Mesothelial cell of epicardium (in vitro differentiated cells): ENCODE measurements around the gene GPRIN1. TPM values are rescaled to one million over a fixed set of nuclear protein-coding genes. Genes with fewer than 3 reads are reported as not detected.
"Not testable (repeated sequence)": the region's sequence is repeated elsewhere in the genome, so short reads cannot be mapped to it uniquely, and the experiment has no call there.

ENCODE experiments used
- DNase-seq, 2 experiments: peaks; one replicate each; pipeline ENCODE4 v3.0.0; 2021; ENCODE audit warnings: low spot score in 2 of 2; ENCODE audit not compliant: unreplicated experiment in 2 of 2
- H3K27ac Mint-ChIP-seq: 2 replicates; pipeline ENCODE4 v1.8.0; 2021; ENCODE audit warnings: mixed read lengths
- H3K27me3 Mint-ChIP-seq: 2 replicates; pipeline ENCODE4 v1.8.0; 2021; ENCODE audit warnings: low read depth, mixed read lengths
- H3K36me3 Mint-ChIP-seq: 2 replicates; pipeline ENCODE4 v1.8.0; 2021; ENCODE audit warnings: mixed read lengths
- H3K4me1 Mint-ChIP-seq: 2 replicates; pipeline ENCODE4 v1.8.0; 2021; ENCODE audit warnings: mixed read lengths
- H3K4me3 Mint-ChIP-seq: 2 replicates; pipeline ENCODE4 v1.8.0; 2021; ENCODE audit warnings: mild to moderate bottlenecking, moderate library complexity, mixed read lengths
- H3K9me3 Mint-ChIP-seq: 2 replicates; pipeline ENCODE4 v1.8.0; 2021; ENCODE audit warnings: mixed read lengths
- CTCF ChIP-seq: fragments of 200-600 bp; sonication (generic); IDR thresholded peaks from one replicate; pipeline ENCODE4 v1.5.0; 2021; ENCODE audit warnings: antibody characterized with exemption; ENCODE audit not compliant: unreplicated experiment
- total RNA-seq: library from RNA; stranded (reverse); gene quantifications from 3 replicates; pipeline ENCODE4 v1.2.1, GENCODE V29; 2021

Gene GPRIN1
- total RNA-seq, 1 donor from 2014 or later: 1.3 TPM

- DNase-seq: no peak
- Mint-ChIP-seq H3K4me1 (peaks cover 10% of the 10 kb centered on the region), H3K36me3 (no peaks in the 10 kb centered on the region), H3K4me3 (no peak overlapping the region), H3K27ac (no peak overlapping the region), H3K27me3 (peaks cover 35% of the 10 kb centered on the region), H3K9me3 (no peaks in the 10 kb centered on the region)
- no peak for TF ChIP-seq CTCF
Observed at GRCh38 chr5:176606875-176607274, 3.1 kb downstream of the GPRIN1 start.

GRCh38 chr5:176606032-176606431 lies 3.9 kb downstream of the GPRIN1 start:
- no peak overlapping the region for H3K27ac Mint-ChIP-seq
- H3K9me3 Mint-ChIP-seq: no peaks in the 10 kb centered on the region
- no peak for DNase-seq
- peaks cover 10% of the 10 kb centered on the region for H3K4me1 Mint-ChIP-seq
- H3K4me3 Mint-ChIP-seq: no peak overlapping the region
- H3K36me3 Mint-ChIP-seq: no peaks in the 10 kb centered on the region
- peaks cover 31% of the 10 kb centered on the region for H3K27me3 Mint-ChIP-seq
- no peak for TF ChIP-seq CTCF

GRCh38 chr5:176603091-176603490 lies 6.9 kb downstream of the GPRIN1 start:
- H3K27me3 Mint-ChIP-seq: peaks cover 27% of the 10 kb centered on the region
- no peak for DNase-seq
- no peaks in the 10 kb centered on the region for H3K9me3 Mint-ChIP-seq
- TF ChIP-seq CTCF: no peak
- H3K4me1 Mint-ChIP-seq: no peaks in the 10 kb centered on the region
- H3K36me3 Mint-ChIP-seq: no peaks in the 10 kb centered on the region
- no peak overlapping the region for H3K27ac Mint-ChIP-seq
- H3K4me3 Mint-ChIP-seq: no peak overlapping the region

- Mint-ChIP-seq H3K9me3 (no peaks in the 10 kb centered on the region), H3K4me3 (no peak overlapping the region), H3K4me1 (no peaks in the 10 kb centered on the region), H3K27me3 (peaks cover 30% of the 10 kb centered on the region), H3K36me3 (no peaks in the 10 kb centered on the region), H3K27ac (no peak overlapping the region)
- TF ChIP-seq CTCF: no peak
- DNase-seq: no peak
Observed at GRCh38 chr5:176601901-176602482, 8.0 kb downstream of the GPRIN1 start.

GRCh38 chr5:176599749-176600430 lies 10.1 kb downstream of the GPRIN1 start:
- H3K4me1 Mint-ChIP-seq, H3K9me3 Mint-ChIP-seq, H3K4me3 Mint-ChIP-seq, H3K36me3 Mint-ChIP-seq, DNase-seq, H3K27ac Mint-ChIP-seq: not testable (repeated sequence)
- H3K27me3 Mint-ChIP-seq: peaks cover 45% of the 10 kb centered on the region
